Liver (tissue), 3 donors: ENCODE results near the gene LRRC74A.

ENCODE experiments used
- SP1 ChIP-seq: IDR thresholded peaks from 2 replicates; pipeline ENCODE4 v1.6.1; 2018; ENCODE audit warnings: antibody characterized with exemption, mild to moderate bottlenecking
- TF ChIP-seq, protein P1 (sequence below): fragments of 150-350 bp; IDR thresholded peaks from 2 replicates; pipeline ENCODE4 v1.5.1; 2017; ENCODE audit warnings: improper control_type of control experiment, low read depth, low read length; ENCODE audit not compliant: missing input control
- donor health status: healthy.
- donor health status: healthy.

DNA sequence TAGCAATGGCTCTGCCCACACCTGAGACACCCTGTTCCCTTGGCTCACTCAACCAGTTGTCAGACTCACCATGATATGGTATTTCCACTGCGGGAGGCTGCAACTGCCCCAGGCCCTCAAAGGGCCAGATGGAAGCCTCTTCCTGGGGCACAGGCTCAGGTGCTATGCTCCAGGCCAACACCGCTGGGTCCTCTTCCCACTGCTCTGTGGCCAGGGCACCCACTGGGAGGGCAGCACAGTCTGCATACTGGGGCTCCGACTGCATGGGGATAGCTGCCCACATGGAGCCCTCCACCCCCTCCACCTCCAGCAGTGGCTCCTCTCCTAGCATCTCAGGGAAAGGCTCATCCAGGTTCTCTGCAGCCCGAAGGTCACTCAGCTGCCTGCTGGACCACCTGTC is 17.2 kb upstream of the LRRC74A start:
- TF ChIP-seq, protein P1, sequence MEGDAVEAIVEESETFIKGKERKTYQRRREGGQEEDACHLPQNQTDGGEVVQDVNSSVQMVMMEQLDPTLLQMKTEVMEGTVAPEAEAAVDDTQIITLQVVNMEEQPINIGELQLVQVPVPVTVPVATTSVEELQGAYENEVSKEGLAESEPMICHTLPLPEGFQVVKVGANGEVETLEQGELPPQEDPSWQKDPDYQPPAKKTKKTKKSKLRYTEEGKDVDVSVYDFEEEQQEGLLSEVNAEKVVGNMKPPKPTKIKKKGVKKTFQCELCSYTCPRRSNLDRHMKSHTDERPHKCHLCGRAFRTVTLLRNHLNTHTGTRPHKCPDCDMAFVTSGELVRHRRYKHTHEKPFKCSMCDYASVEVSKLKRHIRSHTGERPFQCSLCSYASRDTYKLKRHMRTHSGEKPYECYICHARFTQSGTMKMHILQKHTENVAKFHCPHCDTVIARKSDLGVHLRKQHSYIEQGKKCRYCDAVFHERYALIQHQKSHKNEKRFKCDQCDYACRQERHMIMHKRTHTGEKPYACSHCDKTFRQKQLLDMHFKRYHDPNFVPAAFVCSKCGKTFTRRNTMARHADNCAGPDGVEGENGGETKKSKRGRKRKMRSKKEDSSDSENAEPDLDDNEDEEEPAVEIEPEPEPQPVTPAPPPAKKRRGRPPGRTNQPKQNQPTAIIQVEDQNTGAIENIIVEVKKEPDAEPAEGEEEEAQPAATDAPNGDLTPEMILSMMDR, result no peak
- TF ChIP-seq SP1, result no peak
